BE2C (cell line): ENCODE results near the gene MYH4.

Source experiments
- DNase-seq: peaks from one replicate; pipeline ENCODE4 v3.0.0-alpha.2; 2020
- H3K27me3 ChIP-seq: fragments of 250-450 bp; sonication (Bioruptor Pico); 2 replicates; pipeline ENCODE4 v1.5.1; 2020; ENCODE audit warnings: mild to moderate bottlenecking
- H3K36me3 ChIP-seq: fragments of 250-450 bp; sonication (Bioruptor Pico); 2 replicates; pipeline ENCODE4 v1.5.1; 2020; ENCODE audit warnings: mild to moderate bottlenecking
- H3K4me1 ChIP-seq: fragments of 250-450 bp; sonication (Bioruptor Pico); 2 replicates; pipeline ENCODE4 v1.5.1; 2020
- H3K4me3 ChIP-seq: 2 replicates; pipeline ENCODE4 v1.5.1; 2011; ENCODE audit warnings: low read depth, low read length
- H3K9me3 ChIP-seq: fragments of 250-450 bp; sonication (Bioruptor Pico); 2 replicates; pipeline ENCODE4 v1.5.1; 2020
- TF ChIP-seq, protein P1 (sequence below): IDR thresholded peaks from 2 replicates; pipeline ENCODE4 v1.5.1; 2012; ENCODE audit warnings: mild to moderate bottlenecking, low read depth, low read length

The MYH4 gene

DNA sequence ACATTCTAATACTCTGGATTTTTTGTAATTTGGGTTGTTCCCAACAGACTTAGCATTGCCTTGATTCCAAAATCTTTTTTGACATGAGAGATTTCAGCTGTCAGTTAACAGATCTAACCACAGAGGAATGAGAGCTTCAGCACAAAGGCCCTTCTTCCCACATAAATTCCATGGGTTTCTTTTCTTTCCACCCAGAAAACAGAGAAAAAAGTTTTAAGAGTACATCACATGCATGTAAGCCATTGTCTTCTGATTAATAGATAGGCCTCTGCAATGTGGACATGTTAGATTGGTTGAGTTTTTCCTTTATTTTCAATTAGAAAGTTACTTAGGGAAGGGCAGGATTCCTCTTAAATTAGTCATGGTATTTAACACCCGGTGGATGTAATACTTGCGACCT lies 48.5 kb downstream of the MYH4 start:
- no peak for DNase-seq
- H3K4me3 ChIP-seq: no peak overlapping the region

DNA sequence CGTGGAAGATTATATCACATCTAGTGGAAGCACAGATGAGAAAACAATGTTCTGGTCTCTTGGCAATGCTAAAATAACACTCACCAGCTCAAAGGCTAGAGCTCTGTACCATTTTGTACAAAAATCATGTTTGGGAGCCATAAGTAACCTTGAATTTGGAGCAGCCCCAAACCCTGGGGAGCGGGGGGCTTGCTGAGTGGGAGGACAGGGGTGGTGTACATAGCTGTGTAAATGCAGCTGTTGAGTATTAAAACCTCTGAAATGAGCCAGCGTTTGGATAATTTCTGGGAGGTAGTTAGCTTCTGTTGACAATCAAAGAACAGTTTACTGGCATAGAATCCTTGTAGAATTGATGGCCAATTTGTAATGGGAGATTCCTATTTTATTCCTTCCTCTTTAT lies 51.9 kb downstream of the MYH4 start:
- TF ChIP-seq, protein P1, sequence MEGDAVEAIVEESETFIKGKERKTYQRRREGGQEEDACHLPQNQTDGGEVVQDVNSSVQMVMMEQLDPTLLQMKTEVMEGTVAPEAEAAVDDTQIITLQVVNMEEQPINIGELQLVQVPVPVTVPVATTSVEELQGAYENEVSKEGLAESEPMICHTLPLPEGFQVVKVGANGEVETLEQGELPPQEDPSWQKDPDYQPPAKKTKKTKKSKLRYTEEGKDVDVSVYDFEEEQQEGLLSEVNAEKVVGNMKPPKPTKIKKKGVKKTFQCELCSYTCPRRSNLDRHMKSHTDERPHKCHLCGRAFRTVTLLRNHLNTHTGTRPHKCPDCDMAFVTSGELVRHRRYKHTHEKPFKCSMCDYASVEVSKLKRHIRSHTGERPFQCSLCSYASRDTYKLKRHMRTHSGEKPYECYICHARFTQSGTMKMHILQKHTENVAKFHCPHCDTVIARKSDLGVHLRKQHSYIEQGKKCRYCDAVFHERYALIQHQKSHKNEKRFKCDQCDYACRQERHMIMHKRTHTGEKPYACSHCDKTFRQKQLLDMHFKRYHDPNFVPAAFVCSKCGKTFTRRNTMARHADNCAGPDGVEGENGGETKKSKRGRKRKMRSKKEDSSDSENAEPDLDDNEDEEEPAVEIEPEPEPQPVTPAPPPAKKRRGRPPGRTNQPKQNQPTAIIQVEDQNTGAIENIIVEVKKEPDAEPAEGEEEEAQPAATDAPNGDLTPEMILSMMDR: no peak
- no peaks in the 10 kb centered on the region for H3K36me3 ChIP-seq
- no peaks in the 10 kb centered on the region for H3K9me3 ChIP-seq
- no peak overlapping the region for H3K4me3 ChIP-seq
- H3K27me3 ChIP-seq: no peaks in the 10 kb centered on the region
- H3K4me1 ChIP-seq: no peaks in the 10 kb centered on the region
- no peak for DNase-seq

More for the DNA sequence above, 48.5 kb downstream of the MYH4 start:
- Histone ChIP-seq H3K4me1 (no peaks in the 10 kb centered on the region), H3K36me3 (no peaks in the 10 kb centered on the region), H3K9me3 (no peaks in the 10 kb centered on the region), H3K27me3 (no peaks in the 10 kb centered on the region)
- TF ChIP-seq, protein P1: no peak

DNA sequence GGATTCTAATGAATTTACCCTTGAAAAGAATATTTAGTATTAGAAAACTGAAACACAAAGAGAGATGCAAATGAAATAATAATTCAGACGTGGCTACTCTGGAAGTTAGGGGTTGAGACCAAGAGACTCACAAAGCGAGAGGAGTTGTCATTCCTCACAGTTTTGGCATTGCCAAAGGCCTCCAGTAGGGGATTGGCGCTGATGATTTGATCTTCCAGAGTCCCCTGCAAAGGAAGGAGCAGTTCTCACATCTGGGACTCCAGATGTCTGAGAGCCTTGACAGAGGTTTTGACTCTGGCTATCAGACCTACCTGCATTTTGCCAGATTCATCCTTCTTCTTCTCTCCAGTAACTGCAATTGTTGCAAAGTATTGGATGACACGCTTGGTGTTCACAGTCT lies 54.2 kb downstream of the MYH4 start:
- Histone ChIP-seq H3K36me3 (no peaks in the 10 kb centered on the region), H3K4me3 (no peak overlapping the region), H3K27me3 (no peaks in the 10 kb centered on the region), H3K4me1 (no peaks in the 10 kb centered on the region), H3K9me3 (no peaks in the 10 kb centered on the region)
- no peak for DNase-seq
- TF ChIP-seq, protein P1: no peak

DNA sequence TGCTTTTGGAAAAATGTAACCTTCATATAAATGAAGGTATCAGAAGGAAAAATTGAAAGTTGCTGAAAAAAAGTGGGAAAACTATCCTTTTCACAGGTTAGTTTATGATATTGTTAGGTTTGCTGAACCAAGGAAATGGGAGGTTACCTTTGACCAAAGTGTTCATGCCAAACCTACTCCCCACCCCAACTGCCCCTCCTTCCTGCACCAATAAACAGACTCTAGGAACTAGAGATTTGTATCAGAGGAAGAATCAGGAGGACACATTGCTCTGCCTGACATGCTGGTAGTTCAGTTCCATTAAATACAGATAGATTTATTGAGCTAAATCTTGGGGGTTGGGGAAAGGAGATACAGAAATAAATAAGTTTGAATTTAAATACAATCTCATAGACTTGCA lies 65.8 kb downstream of the MYH4 start:
- no peak for DNase-seq

DNA sequence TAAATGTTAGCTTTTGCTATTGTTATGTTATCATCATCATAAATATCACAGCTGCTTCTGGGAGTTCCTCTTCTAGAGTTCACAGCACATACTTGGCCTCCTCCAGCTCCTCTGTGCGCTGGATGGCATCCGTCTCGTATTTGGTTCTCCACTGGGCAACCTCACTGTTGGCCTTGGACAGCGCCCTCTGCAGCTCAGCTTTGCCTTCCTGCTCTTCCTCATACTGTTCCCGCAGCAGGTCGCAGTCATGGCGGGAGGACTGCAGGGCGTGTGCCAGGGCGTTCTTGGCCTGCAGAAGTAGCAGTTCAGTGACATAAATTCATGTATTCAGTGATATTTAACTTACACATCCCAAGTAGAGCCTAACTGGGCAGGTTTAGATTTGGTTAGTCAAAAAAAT lies 71.0 kb downstream of the MYH4 start:
- H3K4me1 ChIP-seq: no peaks in the 10 kb centered on the region
- H3K9me3 ChIP-seq: no peaks in the 10 kb centered on the region
- TF ChIP-seq, protein P1: no peak
- H3K27me3 ChIP-seq: no peaks in the 10 kb centered on the region
- H3K36me3 ChIP-seq: no peaks in the 10 kb centered on the region
- no peak for DNase-seq
- no peak overlapping the region for H3K4me3 ChIP-seq

More for the DNA sequence above, 65.8 kb downstream of the MYH4 start:
- H3K27me3 ChIP-seq: no peaks in the 10 kb centered on the region
- no peak overlapping the region for H3K4me3 ChIP-seq
- no peaks in the 10 kb centered on the region for H3K36me3 ChIP-seq
- H3K9me3 ChIP-seq: no peaks in the 10 kb centered on the region
- no peaks in the 10 kb centered on the region for H3K4me1 ChIP-seq
- TF ChIP-seq, protein P1: no peak

DNA sequence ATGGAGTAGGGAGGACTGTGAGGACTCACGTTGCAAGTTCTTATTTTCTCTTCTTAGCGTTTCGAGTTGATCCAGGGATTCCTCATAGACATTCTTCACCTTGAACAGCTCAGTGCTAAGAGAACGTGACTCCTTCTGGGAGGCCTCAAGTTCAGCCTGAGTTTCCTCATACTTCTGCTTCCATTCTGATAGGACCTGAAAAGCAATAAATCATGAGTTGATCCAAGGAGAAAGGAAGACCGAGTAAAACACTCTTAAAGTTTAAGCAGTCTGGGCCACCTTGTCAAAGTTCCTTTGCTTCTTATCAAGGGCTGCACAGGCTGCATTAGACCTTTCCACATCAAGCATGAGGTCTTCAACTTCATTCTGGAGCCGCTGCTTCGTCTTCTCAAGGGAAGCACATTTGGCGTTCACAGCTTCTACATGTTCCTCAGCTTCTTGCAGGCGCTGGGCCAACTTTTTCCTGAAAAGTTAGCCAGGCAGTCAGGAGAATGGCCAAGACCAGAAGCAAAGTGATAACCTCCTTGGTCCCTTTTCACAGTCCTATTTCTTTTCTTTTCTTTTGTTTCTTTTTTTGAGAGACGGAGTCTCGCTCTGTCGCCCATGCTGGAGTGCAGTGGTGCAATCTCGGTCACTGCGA lies 72.7 kb downstream of the MYH4 start:
- TF ChIP-seq, protein P1: no peak
- no peaks in the 10 kb centered on the region for H3K27me3 ChIP-seq
- H3K4me3 ChIP-seq: no peak overlapping the region

More for the DNA sequence above, 72.7 kb downstream of the MYH4 start:
- Histone ChIP-seq H3K9me3 (no peaks in the 10 kb centered on the region), H3K4me1 (no peaks in the 10 kb centered on the region), H3K36me3 (no peaks in the 10 kb centered on the region)
- no peak for DNase-seq
